ENCODE data around the gene LTBP2. TPM values are rescaled to one million over a fixed set of nuclear protein-coding genes. Genes with fewer than 3 reads are reported as not detected.

LTBP2 gene
- total RNA-seq, 1 experiment from 2014 or later = 7.6 TPM

- DNase-seq (ENCODE audit: low read depth) = no peak
Measured at GRCh38 chr14:74567646-74568379, 44.2 kb downstream of the LTBP2 start.

GRCh38 chr14:74567219-74567618 is 44.8 kb downstream of the LTBP2 start:
- no peak for DNase-seq (ENCODE audit: low read depth)
- in situ Hi-C loops (cut with HindIII; ENCODE audit: low pct_unique_long_range_greater_than_20kb, low sequenced_read_pairs) = no loop called here

More at GRCh38 chr14:74567646-74568379, 44.2 kb downstream of the LTBP2 start:
- in situ Hi-C loops (cut with HindIII; ENCODE audit: low pct_unique_long_range_greater_than_20kb, low sequenced_read_pairs) = no loop called here

- DNase-seq (ENCODE audit: low read depth) = peak; percentile 46
- in situ Hi-C loops (cut with HindIII; ENCODE audit: low pct_unique_long_range_greater_than_20kb, low sequenced_read_pairs) = no loop called here
Measured at GRCh38 chr14:74566174-74567141, 45.6 kb downstream of the LTBP2 start.

GRCh38 chr14:74563586-74564159 is 48.4 kb downstream of the LTBP2 start:
- in situ Hi-C loops (cut with HindIII; ENCODE audit: low pct_unique_long_range_greater_than_20kb, low sequenced_read_pairs) = no loop called here

GRCh38 chr14:74563233-74563585 is 48.8 kb downstream of the LTBP2 start:
- in situ Hi-C loops (cut with HindIII; ENCODE audit: low pct_unique_long_range_greater_than_20kb, low sequenced_read_pairs) = no loop called here
- peak; percentile 56 for DNase-seq (ENCODE audit: low read depth)

More at GRCh38 chr14:74563586-74564159, 48.4 kb downstream of the LTBP2 start:
- DNase-seq (ENCODE audit: low read depth) = no peak

- in situ Hi-C loops (cut with HindIII; ENCODE audit: low pct_unique_long_range_greater_than_20kb, low sequenced_read_pairs) = no loop called here
- no peak for DNase-seq (ENCODE audit: low read depth)
Measured at GRCh38 chr14:74562515-74563232, 49.4 kb downstream of the LTBP2 start.

- no peak for DNase-seq (ENCODE audit: low read depth)
- in situ Hi-C loops (cut with HindIII; ENCODE audit: low pct_unique_long_range_greater_than_20kb, low sequenced_read_pairs) = no loop called here
Measured at GRCh38 chr14:74558655-74559054, 53.4 kb downstream of the LTBP2 start.

- in situ Hi-C loops (cut with HindIII; ENCODE audit: low pct_unique_long_range_greater_than_20kb, low sequenced_read_pairs) = no loop called here
- no peak for DNase-seq (ENCODE audit: low read depth)
Measured at GRCh38 chr14:74557691-74558090, 54.3 kb downstream of the LTBP2 start.

- in situ Hi-C loops (cut with HindIII; ENCODE audit: low pct_unique_long_range_greater_than_20kb, low sequenced_read_pairs) = no loop called here
Measured at GRCh38 chr14:74555476-74556050, 56.5 kb downstream of the LTBP2 start.

GRCh38 chr14:74554742-74555362 is 57.2 kb downstream of the LTBP2 start:
- DNase-seq (ENCODE audit: low read depth) = no peak
- in situ Hi-C loops (cut with HindIII; ENCODE audit: low pct_unique_long_range_greater_than_20kb, low sequenced_read_pairs) = no loop called here

More at GRCh38 chr14:74555476-74556050, 56.5 kb downstream of the LTBP2 start:
- DNase-seq (ENCODE audit: low read depth) = no peak

GRCh38 chr14:74552623-74553022 is 59.4 kb downstream of the LTBP2 start:
- in situ Hi-C loops (cut with HindIII; ENCODE audit: low pct_unique_long_range_greater_than_20kb, low sequenced_read_pairs) = no loop called here
- no peak for DNase-seq (ENCODE audit: low read depth)

- DNase-seq (ENCODE audit: low read depth) = no peak
- in situ Hi-C loops (cut with HindIII; ENCODE audit: low pct_unique_long_range_greater_than_20kb, low sequenced_read_pairs) = no loop called here
Measured at GRCh38 chr14:74551431-74552371, 60.3 kb downstream of the LTBP2 start.

- no peak for DNase-seq (ENCODE audit: low read depth)
- in situ Hi-C loops (cut with HindIII; ENCODE audit: low pct_unique_long_range_greater_than_20kb, low sequenced_read_pairs) = no loop called here
Measured at GRCh38 chr14:74551001-74551400, 61.0 kb downstream of the LTBP2 start.

GRCh38 chr14:74550071-74550470 is 62.0 kb downstream of the LTBP2 start:
- in situ Hi-C loops (cut with HindIII; ENCODE audit: low pct_unique_long_range_greater_than_20kb, low sequenced_read_pairs) = no loop called here
- DNase-seq (ENCODE audit: low read depth) = no peak

- in situ Hi-C loops (cut with HindIII; ENCODE audit: low pct_unique_long_range_greater_than_20kb, low sequenced_read_pairs) = no loop called here
- DNase-seq (ENCODE audit: low read depth) = no peak
Measured at GRCh38 chr14:74549588-74549987, 62.4 kb downstream of the LTBP2 start.

GRCh38 chr14:74548881-74549280 is 63.2 kb downstream of the LTBP2 start:
- no peak for DNase-seq (ENCODE audit: low read depth)
- in situ Hi-C loops (cut with HindIII; ENCODE audit: low pct_unique_long_range_greater_than_20kb, low sequenced_read_pairs) = no loop called here

All from Caki2 (cell line).